Heart left ventricle (tissue), 16 donors: Measurements from ENCODE around the gene MAP4K4. TPM values are rescaled to one million over a fixed set of nuclear protein-coding genes. Genes with fewer than 3 reads are reported as not detected.

Experiments
- ATAC-seq, 4 donors: fragments of 200-7000 bp; cut with Tn5 transposase; one replicate each; pipeline ENCODE4 v1.9.1; 2020 to 2022; ENCODE audit warnings: moderate library complexity in 4 of 4, mild to moderate bottlenecking in 3 of 4, moderate number of reproducible peaks in 1 of 4
- DNase-seq, 5 donors: peaks; one replicate each; pipeline ENCODE4 v3.0.0-alpha.2; 2020
- H3K27ac ChIP-seq, 12 donors: fragments of 200-600 bp; sonication (generic) in 4 of 12; one replicate each; pipeline versions ENCODE4 v1.5.0 to v1.8.0; 2016 to 2022; ENCODE audit warnings: mild to moderate bottlenecking in 2 of 12
- H3K27me3 ChIP-seq, 9 donors: fragments of 200-600 bp; sonication (generic) in 2 of 9; one replicate each; pipeline versions ENCODE4 v1.5.1 to v1.8.0; 2016 to 2022; ENCODE audit warnings: mild to moderate bottlenecking in 3 of 9
- H3K36me3 ChIP-seq, 9 donors: fragments of 200-600 bp; sonication (generic) in 2 of 9; one replicate each; pipeline versions ENCODE4 v1.5.0 to v1.8.0; 2018 to 2022; ENCODE audit warnings: mild to moderate bottlenecking in 2 of 9
- H3K4me1 ChIP-seq, 12 donors: fragments of 200-600 bp; sonication (generic) in 4 of 12; one replicate each; pipeline versions ENCODE4 v1.5.0 to v1.8.0; 2016 to 2022; ENCODE audit warnings: mild to moderate bottlenecking in 3 of 12
- H3K4me3 ChIP-seq, 12 donors: fragments of 200-600 bp; sonication (generic) in 4 of 12; one replicate each; pipeline versions ENCODE4 v1.5.0 to v1.8.0; 2017 to 2022; ENCODE audit warnings: mild to moderate bottlenecking in 9 of 12, moderate library complexity in 4 of 12
- H3K9me3 ChIP-seq, 12 donors: fragments of 200-600 bp; sonication (generic) in 4 of 12; one replicate each; pipeline versions ENCODE4 v1.5.0 to v1.8.0; 2016 to 2022; ENCODE audit warnings: mild to moderate bottlenecking in 1 of 12
- POLR2A ChIP-seq, 2 donors: fragments of 450-650 bp; IDR thresholded peaks; one replicate each; pipeline ENCODE4 v1.6.1; 2017; ENCODE audit warnings: antibody characterized with exemption in 2 of 2, mild to moderate bottlenecking in 2 of 2, moderate library complexity in 2 of 2
- WGBS, 4 donors: extraction: QIAGEN DNeasy Blood & Tissue Kit in 2 of 4; methylation state at CpG; one replicate each; pipeline versions ENCODE4 v1.1.5 to v1.1.7; 2013 to 2018; 5-methylcytosine and 5-hydroxymethylcytosine counted together
- intact Hi-C, 10 donors: fragments of 100-400 bp; cut with DNase I; formaldehyde crosslinking; loops; one replicate each; pipeline versions ENCODE4 v1.11.1 to v1.14.2; 2022
- polyA plus RNA-seq, 2 donors: library from polyadenylated mRNA; stranded (reverse); fragments of 200-250 nt; gene quantifications; one replicate each; pipeline ENCODE4 v1.2.3, GENCODE V29; 2013
- total RNA-seq, 9 donors: library from RNA; depleted of rRNA in 2 of 9; stranded (reverse); fragments of >200 nt in 2 of 9; fragmentation: NEBNext Ultra II Directional in 3 of 9; extraction: Animal tissue kit (Norgen Biotek cat#: 25700) in 3 of 9; gene quantifications; one replicate each; pipeline versions ENCODE4 v1.1.0 to v1.2.4, GENCODE V29; 2016 to 2023
- TF ChIP-seq, protein P1 (sequence below), 12 donors: fragments of 200-600 bp; sonication (generic) in 4 of 12; IDR thresholded peaks; one replicate each; pipeline versions ENCODE4 v1.5.0 to v1.8.0; 2018 to 2022; ENCODE audit warnings: antibody characterized with exemption in 12 of 12, mild to moderate bottlenecking in 5 of 12
- donor health status: ischemic (EF 13 %, LVEDD 7.1; RV severe dilation, severe dysfunction).
- donor health status: healthy with polysubstance abuse.
- donor health status: DM: no; HTN: yes; CAD: no.
- donor health status: DM: no; HTN: no; CAD: no.
- donor health status: ischemic (EF 25% LVEDD 6.9; RV normal size, moderate dysfunction).
- donor health status: ischemic (EF 25% LVEDD 5.7; RV mildly dilated, moderate dysfunction).
- donor health status: healthy.
- donor health status: DM: yes; HTN: yes; CAD: no.
- donor health status: ischemic (EF 35%, LVEDD 5.7; RV mildly dilated, moderate dysfunction).
- donor health status: nonischemic (EF 11% LVEDD 7.7; RV severe dilation, severe dysfunction).
- donor health status: DM: yes; HTN: yes; CAD: no.
- donor health status: PGD.
- donor health status: ischemic (EF 29% LVEDD 5.4; RV normal size, mild dysfunction).
- donor health status: nonischemic (EF 23%, LVEDD 6.1; RV moderate dilation, normal function).

Gene MAP4K4
- total and polyA plus RNA-seq, 11 donors: 52.7 to 192 (median 114) TPM

- intact Hi-C loops: no loop called here
- Histone ChIP-seq H3K27me3 (no peaks in the 10 kb centered on the region), H3K9me3 (no peaks in the 10 kb centered on the region), H3K27ac (peak overlapping the region in 1 of 12 donors; percentile 12), H3K36me3 (peaks cover 0 to 100% (median 89%) of the 10 kb centered on the region in 9 donors), H3K4me1 (peaks cover 0 to 30% (median 14%) of the 10 kb centered on the region in 12 donors), H3K4me3 (no peak overlapping the region)
- no peak for DNase-seq
- 83 to 96% (median 87%) methylated on average over 1 of the region's 1 CpG for WGBS, 4 donors
- TF ChIP-seq POLR2A (IDR thresholded peaks at IDR 0.05): no peak
- TF ChIP-seq, protein P1, sequence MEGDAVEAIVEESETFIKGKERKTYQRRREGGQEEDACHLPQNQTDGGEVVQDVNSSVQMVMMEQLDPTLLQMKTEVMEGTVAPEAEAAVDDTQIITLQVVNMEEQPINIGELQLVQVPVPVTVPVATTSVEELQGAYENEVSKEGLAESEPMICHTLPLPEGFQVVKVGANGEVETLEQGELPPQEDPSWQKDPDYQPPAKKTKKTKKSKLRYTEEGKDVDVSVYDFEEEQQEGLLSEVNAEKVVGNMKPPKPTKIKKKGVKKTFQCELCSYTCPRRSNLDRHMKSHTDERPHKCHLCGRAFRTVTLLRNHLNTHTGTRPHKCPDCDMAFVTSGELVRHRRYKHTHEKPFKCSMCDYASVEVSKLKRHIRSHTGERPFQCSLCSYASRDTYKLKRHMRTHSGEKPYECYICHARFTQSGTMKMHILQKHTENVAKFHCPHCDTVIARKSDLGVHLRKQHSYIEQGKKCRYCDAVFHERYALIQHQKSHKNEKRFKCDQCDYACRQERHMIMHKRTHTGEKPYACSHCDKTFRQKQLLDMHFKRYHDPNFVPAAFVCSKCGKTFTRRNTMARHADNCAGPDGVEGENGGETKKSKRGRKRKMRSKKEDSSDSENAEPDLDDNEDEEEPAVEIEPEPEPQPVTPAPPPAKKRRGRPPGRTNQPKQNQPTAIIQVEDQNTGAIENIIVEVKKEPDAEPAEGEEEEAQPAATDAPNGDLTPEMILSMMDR (IDR thresholded peaks at IDR 0.05): no peak
- peak in 1 of 4 donors; percentile 13 for ATAC-seq
Observed at GRCh38 chr2:101842471-101842870, 145.0 kb downstream of the MAP4K4 start.

- TF ChIP-seq, protein P1 (IDR thresholded peaks at IDR 0.05): no peak
- TF ChIP-seq POLR2A (IDR thresholded peaks at IDR 0.05): no peak
- H3K27me3 ChIP-seq: no peaks in the 10 kb centered on the region
- no peak overlapping the region for H3K4me3 ChIP-seq
- DNase-seq (peak in 2 of 5 donors; percentile 36 to 41), ATAC-seq (peak; percentile 18 to 67 (median 58))
- H3K4me1 ChIP-seq: peaks cover 0 to 31% (median 15%) of the 10 kb centered on the region in 12 donors
- 51 to 63% (median 60%) methylated on average over 2 of the region's 2 CpGs for WGBS, 4 donors
- H3K36me3 ChIP-seq: peaks cover 0 to 100% (median 89%) of the 10 kb centered on the region in 9 donors
- H3K9me3 ChIP-seq: no peaks in the 10 kb centered on the region
- intact Hi-C loops: no loop called here
- peak overlapping the region in 3 of 12 donors; percentile 9 to 47 (median 12) for H3K27ac ChIP-seq
Observed at GRCh38 chr2:101843048-101843447, 145.5 kb downstream of the MAP4K4 start.

GRCh38 chr2:101843471-101843870 is 146.0 kb downstream of the MAP4K4 start:
- ATAC-seq (peak in 1 of 4 donors; percentile 12), DNase-seq (no peak)
- Histone ChIP-seq H3K4me1 (peaks cover 0 to 35% (median 18%) of the 10 kb centered on the region in 12 donors), H3K4me3 (no peak overlapping the region), H3K27ac (peak overlapping the region in 2 of 12 donors; percentile 9 to 47), H3K27me3 (no peaks in the 10 kb centered on the region), H3K36me3 (peaks cover 0 to 100% (median 87%) of the 10 kb centered on the region in 9 donors), H3K9me3 (no peaks in the 10 kb centered on the region)
- TF ChIP-seq, protein P1 (IDR thresholded peaks at IDR 0.05): no peak
- no peak for TF ChIP-seq POLR2A (IDR thresholded peaks at IDR 0.05)
- WGBS, 4 donors: 86 to 91% (median 88%) methylated on average over 6 of the region's 6 CpGs
- intact Hi-C loops: no loop called here

DNA sequence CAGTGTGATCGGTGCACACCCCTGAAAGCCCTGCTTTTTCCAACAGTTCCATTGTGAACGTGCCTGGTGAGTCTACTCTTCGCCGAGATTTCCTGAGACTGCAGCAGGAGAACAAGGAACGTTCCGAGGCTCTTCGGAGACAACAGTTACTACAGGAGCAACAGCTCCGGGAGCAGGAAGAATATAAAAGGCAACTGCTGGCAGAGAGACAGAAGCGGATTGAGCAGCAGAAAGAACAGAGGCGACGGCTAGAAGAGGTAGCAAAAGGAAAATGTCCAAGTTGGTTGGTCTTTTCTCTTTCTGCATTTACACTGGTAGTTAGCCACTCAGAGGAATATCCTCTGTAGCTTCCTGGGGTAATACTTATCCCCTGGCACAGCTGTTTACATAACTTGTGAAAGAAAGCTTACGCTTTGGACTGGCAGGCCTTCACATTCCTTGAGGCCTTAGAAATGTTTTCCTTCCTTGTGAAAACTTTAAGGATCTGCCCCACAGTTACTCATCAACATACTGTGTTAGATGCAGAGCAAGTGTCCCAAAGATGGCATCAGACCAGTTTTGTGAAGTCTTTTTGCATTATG is 146.6 kb downstream of the MAP4K4 start:
- WGBS, 4 donors: 54 to 73% (median 67%) methylated on average over 12 of the region's 12 CpGs
- intact Hi-C loops: no loop called here
- Histone ChIP-seq H3K9me3 (no peaks in the 10 kb centered on the region), H3K27ac (peak overlapping the region in 2 of 12 donors; percentile 8 to 47), H3K4me1 (peaks cover 0 to 42% (median 24%) of the 10 kb centered on the region in 12 donors), H3K36me3 (peaks cover 0 to 97% (median 80%) of the 10 kb centered on the region in 9 donors), H3K4me3 (no peak overlapping the region), H3K27me3 (no peaks in the 10 kb centered on the region)
- TF ChIP-seq, protein P1 (IDR thresholded peaks at IDR 0.05): no peak
- TF ChIP-seq POLR2A (IDR thresholded peaks at IDR 0.05): no peak
- DNase-seq (no peak), ATAC-seq (no peak)
